ENCODE measurements around the gene AKIRIN1.
"Not testable (repeated sequence)": the region's sequence is repeated elsewhere in the genome, so short reads cannot be mapped to it uniquely, and the experiment has no call there.

Gene AKIRIN1

GRCh38 chr1:38997034-38997900 lies 6.2 kb downstream of the AKIRIN1 start:
- no peak for DNase-seq (ENCODE audit: low spot score)

- no peak for DNase-seq (ENCODE audit: low spot score)
These were observed 6.8 kb downstream of the AKIRIN1 start for GRCh38 chr1:38997901-38998190.

- no peak for DNase-seq (ENCODE audit: low spot score)
These were observed 10.7 kb downstream of the AKIRIN1 start for GRCh38 chr1:39001516-39002421.

- no peak for DNase-seq (ENCODE audit: low spot score)
These were observed 12.2 kb downstream of the AKIRIN1 start for GRCh38 chr1:39003281-39003680.

GRCh38 chr1:39003794-39004193 lies 12.7 kb downstream of the AKIRIN1 start:
- DNase-seq (ENCODE audit: low spot score): no peak

GRCh38 chr1:39006287-39006686 lies 15.2 kb downstream of the AKIRIN1 start:
- no peak for DNase-seq (ENCODE audit: low spot score)

GRCh38 chr1:39006726-39007645 lies 15.9 kb downstream of the AKIRIN1 start:
- no peak for DNase-seq (ENCODE audit: low spot score)

GRCh38 chr1:39014956-39015355 lies 23.9 kb downstream of the AKIRIN1 start:
- DNase-seq (ENCODE audit: low spot score): not testable (repeated sequence)

GRCh38 chr1:39016604-39017171 lies 25.6 kb downstream of the AKIRIN1 start:
- no peak for DNase-seq (ENCODE audit: low spot score)

GRCh38 chr1:39017266-39017665 lies 26.2 kb downstream of the AKIRIN1 start:
- no peak for DNase-seq (ENCODE audit: low spot score)

GRCh38 chr1:39020494-39020893 lies 29.4 kb downstream of the AKIRIN1 start:
- not testable (repeated sequence) for DNase-seq (ENCODE audit: low spot score)

- DNase-seq (ENCODE audit: low spot score): no peak
These were observed 30.4 kb downstream of the AKIRIN1 start for GRCh38 chr1:39021426-39021825.

- no peak for DNase-seq (ENCODE audit: low spot score)
These were observed 32.1 kb downstream of the AKIRIN1 start for GRCh38 chr1:39023140-39023539.

GRCh38 chr1:39026051-39026865 lies 35.2 kb downstream of the AKIRIN1 start, which contains the start of gene NDUFS5:
Gene NDUFS5 (plus strand): TSS chr1:39026350. CDS start chr1:39028725, 2,375 bp downstream.
- peak; percentile 69 for DNase-seq (ENCODE audit: low spot score)

- no peak for DNase-seq (ENCODE audit: low spot score)
These were observed 35.9 kb downstream of the AKIRIN1 start for GRCh38 chr1:39026866-39027507.

- DNase-seq (ENCODE audit: low spot score): no peak
These were observed 43.1 kb downstream of the AKIRIN1 start for GRCh38 chr1:39034114-39034654.

- DNase-seq (ENCODE audit: low spot score): no peak
These were observed 45.6 kb downstream of the AKIRIN1 start for GRCh38 chr1:39036678-39037077.

GRCh38 chr1:39043513-39043912 lies 52.4 kb downstream of the AKIRIN1 start:
- DNase-seq (ENCODE audit: low spot score): no peak

GRCh38 chr1:39044762-39045161 lies 53.7 kb downstream of the AKIRIN1 start:
- DNase-seq (ENCODE audit: low spot score): no peak

- no peak for DNase-seq (ENCODE audit: low spot score)
These were observed 54.2 kb downstream of the AKIRIN1 start for GRCh38 chr1:39045231-39045630.

All from germinal center (tissue), 1 donor.